ENCODE data around the gene BMI1. TPM values are rescaled to one million over a fixed set of nuclear protein-coding genes. Genes with fewer than 3 reads are reported as not detected.

The BMI1 gene
- total RNA-seq, 1 experiment from 2014 or later, result 121 TPM

DNA sequence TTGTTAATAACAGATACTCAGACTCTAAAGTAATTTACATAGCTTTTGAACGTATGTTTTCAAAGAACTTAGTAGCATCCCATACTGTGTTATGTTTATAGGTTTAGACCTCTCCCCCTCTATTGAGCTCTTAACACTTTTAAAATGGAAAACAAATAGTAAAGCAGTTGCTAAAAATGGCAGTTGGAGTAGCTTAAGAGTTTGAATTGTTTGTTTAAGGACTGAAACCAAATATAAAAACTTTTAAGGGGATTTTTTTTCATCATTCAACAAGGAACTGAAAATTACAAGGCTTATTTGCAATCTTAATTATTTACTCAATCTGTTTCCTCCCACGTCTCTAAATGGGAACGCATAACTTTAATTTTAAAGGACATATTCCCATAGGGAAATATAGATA is 22.8 kb downstream of the BMI1 start:
- DNase-seq, result no peak
- Histone ChIP-seq H3K27me3 (replicated peaks; ENCODE audit: control insufficient read depth, insufficient read depth, low read length) (no peaks in the 10 kb centered on the region; the same call in 1 of the 2 replicates), H3K9me3 (no peaks in the 10 kb centered on the region), H3K4me3 (ENCODE audit: low read depth, low read length) (no peak overlapping the region), H3K36me3 (ENCODE audit: control insufficient read depth, insufficient read depth, low read length) (no peaks in the 10 kb centered on the region), H3K4me1 (peaks cover 5% of the 10 kb centered on the region; the same call in 1 of the 2 replicates)
- Mint-ChIP-seq H3K4me1 (ENCODE audit: low read depth, unreplicated experiment) (peaks cover 7% of the 10 kb centered on the region), H3K27me3 (ENCODE audit: insufficient read depth, unreplicated experiment) (peaks cover 5% of the 10 kb centered on the region), H3K27ac (ENCODE audit: unreplicated experiment) (no peak overlapping the region), H3K4me3 (ENCODE audit: unreplicated experiment) (no peak overlapping the region), H3K36me3 (ENCODE audit: insufficient read depth, unreplicated experiment) (peaks cover 7% of the 10 kb centered on the region), H3K9me3 (ENCODE audit: unreplicated experiment) (peaks cover 10% of the 10 kb centered on the region)
- CTCF ChIA-PET, result interaction anchor here (0.6 kb wide), 1 partner anchor 349 kb away, joined by 3 read pairs; no protein-coding TSS in a partner anchor
- no TSS peak for BruUV-seq (replicated peaks)
- TF ChIP-seq, protein P1, sequence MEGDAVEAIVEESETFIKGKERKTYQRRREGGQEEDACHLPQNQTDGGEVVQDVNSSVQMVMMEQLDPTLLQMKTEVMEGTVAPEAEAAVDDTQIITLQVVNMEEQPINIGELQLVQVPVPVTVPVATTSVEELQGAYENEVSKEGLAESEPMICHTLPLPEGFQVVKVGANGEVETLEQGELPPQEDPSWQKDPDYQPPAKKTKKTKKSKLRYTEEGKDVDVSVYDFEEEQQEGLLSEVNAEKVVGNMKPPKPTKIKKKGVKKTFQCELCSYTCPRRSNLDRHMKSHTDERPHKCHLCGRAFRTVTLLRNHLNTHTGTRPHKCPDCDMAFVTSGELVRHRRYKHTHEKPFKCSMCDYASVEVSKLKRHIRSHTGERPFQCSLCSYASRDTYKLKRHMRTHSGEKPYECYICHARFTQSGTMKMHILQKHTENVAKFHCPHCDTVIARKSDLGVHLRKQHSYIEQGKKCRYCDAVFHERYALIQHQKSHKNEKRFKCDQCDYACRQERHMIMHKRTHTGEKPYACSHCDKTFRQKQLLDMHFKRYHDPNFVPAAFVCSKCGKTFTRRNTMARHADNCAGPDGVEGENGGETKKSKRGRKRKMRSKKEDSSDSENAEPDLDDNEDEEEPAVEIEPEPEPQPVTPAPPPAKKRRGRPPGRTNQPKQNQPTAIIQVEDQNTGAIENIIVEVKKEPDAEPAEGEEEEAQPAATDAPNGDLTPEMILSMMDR (IDR thresholded peaks at IDR 0.05; ENCODE audit: insufficient read depth in 1 of 2, low read depth in 1 of 2, low read length in 1 of 2, severe bottlenecking in 1 of 2, unreplicated experiment in 1 of 2), result no peak
- POLR2A ChIA-PET, result no interaction called here
- intact Hi-C loops (cut with micrococcal nuclease; ENCODE audit: unreplicated experiment), result loop anchor here (5.0 kb wide), 1 partner anchor 94 kb away; no protein-coding TSS in a partner anchor

DNA sequence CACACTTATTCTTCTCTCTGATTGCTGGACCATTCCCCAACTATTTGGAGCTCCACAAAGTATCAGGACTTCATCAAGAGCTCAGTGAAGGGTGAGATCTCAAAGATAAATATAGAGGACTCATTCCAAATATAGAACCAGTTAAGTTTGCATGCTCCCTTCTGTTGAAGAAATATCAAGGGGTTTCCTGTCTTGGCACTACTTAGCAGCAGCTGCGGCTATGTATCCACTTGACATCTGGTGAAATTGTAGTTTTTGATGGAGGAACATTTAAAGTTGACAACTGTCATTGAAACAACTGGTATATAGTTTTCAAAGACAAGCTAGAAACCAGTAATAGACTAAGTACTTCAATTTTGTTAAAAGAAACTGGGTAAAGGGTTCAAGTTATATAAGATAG is 23.4 kb downstream of the BMI1 start:
- H3K27ac Mint-ChIP-seq (ENCODE audit: unreplicated experiment), result no peak overlapping the region
- TF ChIP-seq, protein P1 (IDR thresholded peaks at IDR 0.05; ENCODE audit: insufficient read depth in 1 of 2, low read depth in 1 of 2, low read length in 1 of 2, severe bottlenecking in 1 of 2, unreplicated experiment in 1 of 2), result no peak
- H3K27me3 Mint-ChIP-seq (ENCODE audit: insufficient read depth, unreplicated experiment), result peaks cover 5% of the 10 kb centered on the region
- Histone ChIP-seq H3K36me3 (ENCODE audit: control insufficient read depth, insufficient read depth, low read length) (no peaks in the 10 kb centered on the region), H3K27me3 (replicated peaks; ENCODE audit: control insufficient read depth, insufficient read depth, low read length) (no peaks in the 10 kb centered on the region; the same call in 1 of the 2 replicates), H3K4me3 (ENCODE audit: low read depth, low read length) (no peak overlapping the region), H3K9me3 (no peaks in the 10 kb centered on the region), H3K4me1 (peaks cover 5% of the 10 kb centered on the region; the same call in 1 of the 2 replicates)
- peaks cover 10% of the 10 kb centered on the region for H3K9me3 Mint-ChIP-seq (ENCODE audit: unreplicated experiment)
- ChIA-PET CTCF (no interaction called here), POLR2A (no interaction called here)
- intact Hi-C loops (cut with micrococcal nuclease; ENCODE audit: unreplicated experiment), result loop anchor here (5.0 kb wide), 1 partner anchor 93 kb away; no protein-coding TSS in a partner anchor
- DNase-seq, result no peak
- no TSS peak for BruUV-seq (replicated peaks)
- H3K4me1 Mint-ChIP-seq (ENCODE audit: low read depth, unreplicated experiment), result peaks cover 7% of the 10 kb centered on the region
- no peak overlapping the region for H3K4me3 Mint-ChIP-seq (ENCODE audit: unreplicated experiment)
- H3K36me3 Mint-ChIP-seq (ENCODE audit: insufficient read depth, unreplicated experiment), result peaks cover 7% of the 10 kb centered on the region

DNA sequence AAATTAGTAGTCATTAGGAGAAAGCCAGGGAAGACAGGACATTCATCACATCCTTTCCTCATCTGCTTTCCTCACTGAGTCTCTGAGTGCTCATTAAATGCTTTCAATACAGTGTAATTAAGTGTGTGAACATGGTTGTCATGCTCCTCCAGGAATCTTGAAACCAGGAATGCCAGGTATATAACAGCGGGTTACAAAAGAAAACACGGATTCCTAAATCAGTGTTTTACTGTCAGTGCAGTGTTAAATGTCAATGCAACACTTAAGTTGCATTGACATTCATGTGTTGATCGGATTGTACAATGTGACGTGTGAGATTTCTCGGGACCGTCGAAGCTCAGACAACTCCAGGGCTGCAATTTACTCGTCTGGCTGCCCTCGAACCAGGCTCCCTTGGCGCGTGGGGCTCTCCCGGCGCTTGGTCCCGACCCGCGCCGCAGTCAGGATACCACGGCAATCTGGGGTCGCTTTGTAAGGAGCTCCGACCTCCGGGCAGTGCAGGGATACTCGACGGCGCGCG is 23.9 kb downstream of the BMI1 start:
- ChIA-PET CTCF (no interaction called here), POLR2A (no interaction called here)
- Mint-ChIP-seq H3K27me3 (ENCODE audit: insufficient read depth, unreplicated experiment) (peaks cover 5% of the 10 kb centered on the region), H3K4me1 (ENCODE audit: low read depth, unreplicated experiment) (peaks cover 7% of the 10 kb centered on the region), H3K4me3 (ENCODE audit: unreplicated experiment) (no peak overlapping the region), H3K36me3 (ENCODE audit: insufficient read depth, unreplicated experiment) (peaks cover 6% of the 10 kb centered on the region), H3K27ac (ENCODE audit: unreplicated experiment) (no peak overlapping the region), H3K9me3 (ENCODE audit: unreplicated experiment) (peaks cover 10% of the 10 kb centered on the region)
- Histone ChIP-seq H3K9me3 (no peaks in the 10 kb centered on the region), H3K27me3 (replicated peaks; ENCODE audit: control insufficient read depth, insufficient read depth, low read length) (no peaks in the 10 kb centered on the region; the same call in 1 of the 2 replicates), H3K36me3 (ENCODE audit: control insufficient read depth, insufficient read depth, low read length) (no peaks in the 10 kb centered on the region), H3K4me3 (ENCODE audit: low read depth, low read length) (no peak overlapping the region), H3K4me1 (peaks cover 2% of the 10 kb centered on the region; the same call in 1 of the 2 replicates)
- intact Hi-C loops (cut with micrococcal nuclease; ENCODE audit: unreplicated experiment), result loop anchor here (5.0 kb wide), 1 partner anchor 92 kb away; no protein-coding TSS in a partner anchor
- no peak for DNase-seq
- TF ChIP-seq, protein P1 (IDR thresholded peaks at IDR 0.05; ENCODE audit: insufficient read depth in 1 of 2, low read depth in 1 of 2, low read length in 1 of 2, severe bottlenecking in 1 of 2, unreplicated experiment in 1 of 2), result no peak
- no TSS peak for BruUV-seq (replicated peaks)

Data from Caco-2 (cell line).